Measurements from ENCODE around the gene BMPR1A.
"Not testable (repeated sequence)": the region's sequence is repeated elsewhere in the genome, so short reads cannot be mapped to it uniquely, and the experiment has no call there.

Gene BMPR1A

GRCh38 chr10:86899670-86900276 is 143.4 kb downstream of the BMPR1A start:
- no peak for DNase-seq

- no peak for DNase-seq
These were observed 144.5 kb downstream of the BMPR1A start for GRCh38 chr10:86900955-86901354.

- no peak for DNase-seq
These were observed 148.2 kb downstream of the BMPR1A start for GRCh38 chr10:86904600-86904999.

- no peak for DNase-seq
These were observed 149.0 kb downstream of the BMPR1A start for GRCh38 chr10:86905429-86905828.

GRCh38 chr10:86914734-86915133 is 158.3 kb downstream of the BMPR1A start:
- DNase-seq: no peak

DNA sequence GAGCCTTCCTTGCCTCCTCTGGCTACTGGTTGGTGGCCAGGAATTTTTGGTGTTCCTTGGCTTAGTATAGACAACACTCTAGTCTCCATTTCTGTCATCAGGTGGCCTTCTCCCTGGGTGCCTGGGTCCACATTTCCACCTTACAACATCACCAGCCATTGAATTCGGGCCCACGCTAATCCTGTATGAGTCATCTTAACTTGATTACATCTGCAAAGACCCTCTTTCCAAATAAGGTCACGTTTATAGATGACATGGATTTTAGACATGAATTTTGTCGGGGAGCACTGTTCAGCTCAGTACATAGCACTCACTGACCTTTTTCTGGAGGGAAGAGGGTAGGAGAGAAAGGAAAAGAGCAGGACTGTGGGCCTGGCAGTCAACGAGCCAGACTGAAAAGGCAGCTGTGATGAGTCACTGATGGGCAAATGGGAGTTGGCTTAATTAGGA is 161.6 kb downstream of the BMPR1A start:
- no peak for DNase-seq

GRCh38 chr10:86922553-86922961 is 166.1 kb downstream of the BMPR1A start:
- no peak for DNase-seq

DNA sequence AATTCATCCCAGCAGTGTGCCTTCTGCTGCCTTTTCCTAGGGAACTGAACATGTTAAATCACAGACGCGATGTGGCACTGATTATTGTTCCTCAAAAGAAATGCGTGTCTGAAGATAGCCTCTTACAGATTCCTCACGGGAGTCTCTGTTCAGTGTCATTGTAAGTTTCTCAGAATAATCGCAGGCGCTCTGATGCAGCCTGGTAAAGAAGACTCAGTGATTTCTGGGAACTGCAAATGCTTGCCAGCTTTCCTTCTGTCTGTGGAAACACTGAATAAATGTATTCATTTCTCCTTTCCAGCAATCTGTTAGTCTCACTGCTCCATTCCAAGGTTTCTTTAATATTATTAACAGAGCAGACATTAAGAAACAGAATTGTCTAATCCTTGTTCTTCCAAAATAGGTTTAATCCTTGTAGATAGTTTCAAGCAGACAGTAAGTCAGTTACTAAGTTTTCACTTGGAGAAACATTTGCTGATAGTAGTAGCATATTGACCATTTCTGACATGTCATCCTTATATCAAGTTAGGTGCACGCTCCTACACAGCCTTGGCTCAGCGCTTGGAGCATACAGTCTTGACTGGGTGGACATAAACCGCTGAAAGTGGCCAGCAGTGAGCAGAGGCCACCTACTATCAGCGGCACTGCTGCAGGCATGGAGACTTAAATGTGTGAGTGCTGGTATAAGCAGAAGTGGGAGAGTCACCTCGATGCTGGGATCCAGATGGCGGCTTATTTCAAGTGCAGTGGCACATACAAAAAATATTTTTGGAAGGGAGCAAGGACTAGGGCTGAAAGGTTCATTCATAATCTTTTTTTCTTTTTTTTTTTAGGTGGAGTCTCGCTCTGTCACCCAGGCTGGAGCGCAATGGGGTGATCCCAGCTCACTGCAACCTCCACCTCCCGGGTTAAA is 173.3 kb downstream of the BMPR1A start:
- no peak for DNase-seq

GRCh38 chr10:86931872-86932271 is 175.5 kb downstream of the BMPR1A start:
- DNase-seq: no peak

- no peak for DNase-seq
These were observed 176.3 kb downstream of the BMPR1A start for GRCh38 chr10:86932674-86933073.

DNA sequence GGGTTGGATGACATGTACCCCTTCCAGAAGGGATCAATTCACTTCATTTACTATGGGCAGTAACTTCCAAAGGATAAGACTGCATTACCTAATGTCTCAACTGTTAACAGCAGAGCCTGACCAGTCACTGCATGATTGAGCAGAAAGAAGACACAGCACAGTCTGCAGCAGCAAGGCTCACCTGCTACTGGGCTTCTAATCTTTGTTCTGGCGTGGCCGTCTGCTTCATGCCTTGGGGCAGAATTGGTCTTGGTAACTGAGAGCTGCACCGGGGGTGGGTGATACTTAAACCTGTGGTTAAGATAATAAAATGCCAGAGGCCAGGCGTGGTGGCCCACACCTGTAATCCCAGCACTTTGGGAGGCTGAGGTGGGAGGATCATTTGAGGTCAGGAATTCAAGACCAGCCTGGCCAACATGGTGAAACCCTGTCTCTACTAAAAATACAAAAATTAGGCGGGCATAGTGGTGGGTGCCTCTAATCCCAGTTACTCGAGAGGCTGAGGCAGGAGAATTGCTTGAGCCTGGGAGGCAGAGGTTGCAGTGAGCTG is 177.8 kb downstream of the BMPR1A start:
- not testable (repeated sequence) for DNase-seq

DNA sequence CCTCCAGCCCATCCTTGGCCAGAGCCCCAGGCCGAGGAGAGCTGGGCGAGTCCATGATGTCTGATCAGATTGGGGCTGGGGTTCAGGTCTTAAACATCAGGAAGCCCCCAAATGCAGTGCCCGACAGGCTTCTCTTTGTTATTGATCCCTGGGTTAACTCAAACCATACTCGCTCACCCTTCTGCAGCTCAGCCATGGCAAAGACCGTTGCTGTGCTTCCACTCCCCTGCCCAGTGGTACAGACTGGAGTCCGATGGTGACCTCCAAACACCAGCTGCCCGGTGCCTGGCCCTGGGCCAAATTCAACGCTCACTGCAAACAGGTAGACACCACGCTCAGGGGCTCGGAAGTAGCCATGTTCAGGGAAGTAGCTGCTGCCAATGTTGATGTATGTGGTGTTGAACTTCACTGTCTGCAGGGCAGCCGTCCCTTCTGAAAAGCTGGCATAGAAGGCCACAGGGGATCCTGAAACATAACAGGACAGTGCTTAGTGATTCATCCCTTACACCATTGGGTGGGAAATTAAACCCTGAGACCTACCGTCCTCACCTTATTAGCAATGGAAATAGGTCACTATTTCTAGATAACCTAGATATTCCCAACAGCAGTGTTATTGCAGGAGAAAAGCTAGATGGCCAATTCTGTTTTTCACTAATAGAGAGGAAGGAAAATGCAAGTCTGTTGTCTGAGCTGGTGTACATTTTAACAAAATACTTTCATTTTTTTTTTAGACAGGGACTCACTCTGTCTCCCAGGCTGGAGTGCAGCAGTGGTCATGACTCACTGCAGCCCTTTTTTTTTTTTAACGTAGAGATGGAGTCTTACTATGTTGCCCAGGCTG is 180.5 kb downstream of the BMPR1A start:
- DNase-seq: no peak

DNA sequence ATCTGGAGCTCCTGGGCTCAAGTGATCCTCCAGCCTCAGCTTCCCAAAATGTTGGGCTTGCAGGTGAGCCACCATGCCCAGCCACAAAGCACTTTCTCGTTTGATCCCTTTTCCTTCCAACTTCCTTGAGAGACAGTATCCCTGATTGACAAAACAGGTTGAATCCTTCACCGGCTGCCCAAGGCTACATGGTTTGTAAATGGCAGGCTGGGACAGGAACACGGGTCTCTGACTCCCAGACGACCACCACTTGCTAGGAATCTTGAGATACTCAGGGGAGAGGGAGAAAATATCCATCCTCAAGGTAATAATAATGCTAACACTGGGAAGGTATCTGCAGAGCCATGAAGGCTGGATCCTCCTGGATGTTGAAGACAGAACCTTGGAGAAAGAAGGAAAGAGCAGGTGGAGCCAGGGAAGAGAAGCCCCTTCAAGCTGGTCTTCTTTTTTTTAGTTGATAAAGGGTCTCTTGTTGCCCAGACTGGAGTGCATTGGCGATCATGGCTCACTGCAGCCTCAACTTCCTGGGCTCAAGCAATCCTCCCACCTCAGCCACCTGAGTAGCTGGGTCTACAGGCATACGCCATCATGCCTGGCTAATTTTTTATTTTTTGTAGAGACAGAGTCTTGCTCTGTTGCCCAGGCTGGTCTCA is 181.2 kb downstream of the BMPR1A start:
- DNase-seq: no peak

GRCh38 chr10:86938260-86938659 is 181.8 kb downstream of the BMPR1A start:
- DNase-seq: peak; percentile 53

DNA sequence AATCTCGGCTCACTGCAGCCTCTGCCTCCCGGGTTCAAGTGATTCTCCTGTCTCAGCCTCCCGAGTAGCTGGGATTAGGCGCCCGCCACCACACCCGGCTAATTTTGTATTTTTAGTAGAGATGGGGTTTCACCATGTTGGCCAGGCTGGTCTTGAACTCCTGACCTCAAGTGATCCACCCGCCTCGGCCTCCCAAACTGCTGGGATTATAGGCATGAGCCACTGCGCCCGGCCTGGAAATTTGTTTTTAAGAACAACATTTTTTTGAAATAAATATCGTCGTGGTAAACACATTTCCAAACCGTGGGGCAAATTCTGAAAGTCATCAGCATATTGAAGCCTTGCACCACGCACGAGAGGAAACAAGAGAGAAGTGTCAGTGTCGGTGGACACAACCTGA is 183.7 kb downstream of the BMPR1A start:
- DNase-seq: not testable (repeated sequence)

- DNase-seq: no peak
These were observed 184.3 kb downstream of the BMPR1A start for GRCh38 chr10:86940677-86941076.

GRCh38 chr10:86941426-86941825 is 185.0 kb downstream of the BMPR1A start:
- no peak for DNase-seq

- no peak for DNase-seq
These were observed 185.6 kb downstream of the BMPR1A start for GRCh38 chr10:86941991-86942421.

GRCh38 chr10:86942441-86943315 is 186.3 kb downstream of the BMPR1A start:
- no peak for DNase-seq

GRCh38 chr10:86943316-86944030 is 187.1 kb downstream of the BMPR1A start:
- no peak for DNase-seq

GRCh38 chr10:86944031-86944419 is 187.6 kb downstream of the BMPR1A start:
- no peak for DNase-seq
